T-helper 2 cell treated with Interferon-gamma antibody and Interleukin-4, amounts not matched to agents 5 μg/mL and 100 μg/mL, for 36 hours (primary cell): Measurements from ENCODE around the gene STRA6.
"Not testable (repeated sequence)": the region's sequence is repeated elsewhere in the genome, so short reads cannot be mapped to it uniquely, and the experiment has no call there.

Source experiments
- DNase-seq: peaks from one replicate; pipeline ENCODE4 v3.0.0; 2021; ENCODE audit warnings: low spot score
- H3K27ac Mint-ChIP-seq: one replicate; pipeline ENCODE4 v1.8.0; 2021; ENCODE audit warnings: mild to moderate bottlenecking, mixed read lengths
- H3K27me3 Mint-ChIP-seq: one replicate; pipeline ENCODE4 v1.8.0; 2021; ENCODE audit warnings: low read depth, mixed read lengths
- H3K36me3 Mint-ChIP-seq: one replicate; pipeline ENCODE4 v1.8.0; 2021; ENCODE audit warnings: low read depth, mixed read lengths
- H3K4me1 Mint-ChIP-seq: one replicate; pipeline ENCODE4 v1.8.0; 2021; ENCODE audit warnings: low read depth, mixed read lengths
- H3K4me3 Mint-ChIP-seq: one replicate; pipeline ENCODE4 v1.8.0; 2022; ENCODE audit warnings: mild to moderate bottlenecking, moderate library complexity, mixed read lengths
- H3K9me3 Mint-ChIP-seq: one replicate; pipeline ENCODE4 v1.8.0; 2021; ENCODE audit warnings: mixed read lengths

The STRA6 gene

GRCh38 chr15:74160390-74160789, 42.2 kb downstream of the STRA6 start:
- not testable (repeated sequence) for H3K36me3 Mint-ChIP-seq, H3K4me3 Mint-ChIP-seq, H3K27ac Mint-ChIP-seq, H3K9me3 Mint-ChIP-seq, DNase-seq
- H3K27me3 Mint-ChIP-seq, result peaks cover 27% of the 10 kb centered on the region
- H3K4me1 Mint-ChIP-seq, result peaks cover 18% of the 10 kb centered on the region

GRCh38 chr15:74159773-74160172, 42.8 kb downstream of the STRA6 start:
- peaks cover 27% of the 10 kb centered on the region for H3K27me3 Mint-ChIP-seq
- no peaks in the 10 kb centered on the region for H3K9me3 Mint-ChIP-seq
- no peak overlapping the region for H3K4me3 Mint-ChIP-seq
- H3K4me1 Mint-ChIP-seq, result peaks cover 18% of the 10 kb centered on the region
- no peaks in the 10 kb centered on the region for H3K36me3 Mint-ChIP-seq
- H3K27ac Mint-ChIP-seq, result no peak overlapping the region
- no peak for DNase-seq

- peaks cover 27% of the 10 kb centered on the region for H3K27me3 Mint-ChIP-seq
- peaks cover 18% of the 10 kb centered on the region for H3K4me1 Mint-ChIP-seq
- H3K36me3 Mint-ChIP-seq, result no peaks in the 10 kb centered on the region
- no peaks in the 10 kb centered on the region for H3K9me3 Mint-ChIP-seq
- no peak overlapping the region for H3K4me3 Mint-ChIP-seq
- H3K27ac Mint-ChIP-seq, result no peak overlapping the region
- DNase-seq, result no peak
These were observed 43.5 kb downstream of the STRA6 start for GRCh38 chr15:74158855-74159650.

- Mint-ChIP-seq H3K36me3 (no peaks in the 10 kb centered on the region), H3K27ac (no peak overlapping the region), H3K4me1 (peaks cover 18% of the 10 kb centered on the region), H3K9me3 (no peaks in the 10 kb centered on the region), H3K4me3 (no peak overlapping the region), H3K27me3 (peaks cover 30% of the 10 kb centered on the region)
- no peak for DNase-seq
These were observed 44.4 kb downstream of the STRA6 start for GRCh38 chr15:74157868-74158827.

GRCh38 chr15:74156678-74157411, 45.7 kb downstream of the STRA6 start:
- Mint-ChIP-seq H3K9me3 (no peaks in the 10 kb centered on the region), H3K27ac (no peak overlapping the region), H3K4me3 (no peak overlapping the region), H3K27me3 (peaks cover 37% of the 10 kb centered on the region), H3K4me1 (peaks cover 18% of the 10 kb centered on the region), H3K36me3 (no peaks in the 10 kb centered on the region)
- DNase-seq, result no peak

- Mint-ChIP-seq H3K27ac (no peak overlapping the region), H3K36me3 (no peaks in the 10 kb centered on the region), H3K4me3 (no peak overlapping the region), H3K27me3 (peaks cover 43% of the 10 kb centered on the region), H3K9me3 (no peaks in the 10 kb centered on the region), H3K4me1 (peaks cover 18% of the 10 kb centered on the region)
- DNase-seq, result no peak
These were observed 46.7 kb downstream of the STRA6 start for GRCh38 chr15:74155766-74156417.

- peaks cover 40% of the 10 kb centered on the region for H3K27me3 Mint-ChIP-seq
- DNase-seq, result no peak
These were observed 55.5 kb downstream of the STRA6 start for GRCh38 chr15:74147051-74147450.

GRCh38 chr15:74146277-74146800, 56.2 kb downstream of the STRA6 start:
- no peaks in the 10 kb centered on the region for H3K36me3 Mint-ChIP-seq
- H3K4me3 Mint-ChIP-seq, result no peak overlapping the region
- H3K27ac Mint-ChIP-seq, result no peak overlapping the region
- H3K4me1 Mint-ChIP-seq, result no peaks in the 10 kb centered on the region
- H3K9me3 Mint-ChIP-seq, result no peaks in the 10 kb centered on the region
- no peak for DNase-seq
- peaks cover 36% of the 10 kb centered on the region for H3K27me3 Mint-ChIP-seq

More at GRCh38 chr15:74147051-74147450, 55.5 kb downstream of the STRA6 start:
- Mint-ChIP-seq H3K36me3 (no peaks in the 10 kb centered on the region), H3K4me3 (no peak overlapping the region), H3K9me3 (no peaks in the 10 kb centered on the region), H3K27ac (no peak overlapping the region), H3K4me1 (no peaks in the 10 kb centered on the region)

GRCh38 chr15:74144153-74144775, 58.3 kb downstream of the STRA6 start:
- no peak for DNase-seq
- H3K27ac Mint-ChIP-seq, result no peak overlapping the region
- H3K4me1 Mint-ChIP-seq, result no peaks in the 10 kb centered on the region
- H3K36me3 Mint-ChIP-seq, result no peaks in the 10 kb centered on the region
- no peak overlapping the region for H3K4me3 Mint-ChIP-seq
- no peaks in the 10 kb centered on the region for H3K9me3 Mint-ChIP-seq
- H3K27me3 Mint-ChIP-seq, result peaks cover 50% of the 10 kb centered on the region

- DNase-seq, result no peak
- H3K4me3 Mint-ChIP-seq, result no peak overlapping the region
- peaks cover 57% of the 10 kb centered on the region for H3K27me3 Mint-ChIP-seq
- no peak overlapping the region for H3K27ac Mint-ChIP-seq
- H3K9me3 Mint-ChIP-seq, result no peaks in the 10 kb centered on the region
- peaks cover 6% of the 10 kb centered on the region for H3K4me1 Mint-ChIP-seq
- H3K36me3 Mint-ChIP-seq, result no peaks in the 10 kb centered on the region
These were observed 61.0 kb downstream of the STRA6 start for GRCh38 chr15:74141591-74141990.

- no peak overlapping the region for H3K27ac Mint-ChIP-seq
- H3K4me3 Mint-ChIP-seq, result no peak overlapping the region
- H3K9me3 Mint-ChIP-seq, result no peaks in the 10 kb centered on the region
- no peak for DNase-seq
- H3K27me3 Mint-ChIP-seq, result peaks cover 62% of the 10 kb centered on the region
- H3K4me1 Mint-ChIP-seq, result peaks cover 6% of the 10 kb centered on the region
- no peaks in the 10 kb centered on the region for H3K36me3 Mint-ChIP-seq
These were observed 63.9 kb downstream of the STRA6 start for GRCh38 chr15:74138642-74139041.

GRCh38 chr15:74137537-74137894, 65.1 kb downstream of the STRA6 start:
- H3K4me1 Mint-ChIP-seq, result peaks cover 6% of the 10 kb centered on the region
- H3K27ac Mint-ChIP-seq, result no peak overlapping the region
- H3K4me3 Mint-ChIP-seq, result no peak overlapping the region
- peaks cover 70% of the 10 kb centered on the region for H3K27me3 Mint-ChIP-seq
- DNase-seq, result no peak
- no peaks in the 10 kb centered on the region for H3K9me3 Mint-ChIP-seq
- H3K36me3 Mint-ChIP-seq, result no peaks in the 10 kb centered on the region
